Small intestine (tissue), 7 donors: ENCODE data around the gene SERPINB1. TPM values are rescaled to one million over a fixed set of nuclear protein-coding genes. Genes with fewer than 3 reads are reported as not detected.
"Not testable (repeated sequence)": the region's sequence is repeated elsewhere in the genome, so short reads cannot be mapped to it uniquely, and the experiment has no call there.

Source experiments
- DNase-seq, 2 donors: peaks; one replicate each; pipeline versions ENCODE4 v3.0.0 to v3.0.0-alpha.2; 2013
- FAIRE-seq: peaks from 2 replicates; lab custom pipeline; 2012; peaks lifted over from hg19 to GRCh38; lab: Jason Lieb, UNC
- H3K27ac ChIP-seq, 3 donors: one replicate each; pipeline ENCODE4 v1.5.1; 2013; ENCODE audit warnings: low read length in 2 of 3, mild to moderate bottlenecking in 2 of 3, control low read depth in 1 of 3, inconsistent platforms in 1 of 3, low read depth in 1 of 3, moderate library complexity in 1 of 3
- H3K27me3 ChIP-seq, 3 donors: one replicate each; pipeline ENCODE4 v1.6.1; 2013; ENCODE audit warnings: low read length in 3 of 3, inconsistent platforms in 1 of 3; ENCODE audit not compliant: control insufficient read depth in 3 of 3, insufficient read depth in 3 of 3
- H3K36me3 ChIP-seq, 3 donors: one replicate each; pipeline ENCODE4 v1.6.1; 2013; ENCODE audit warnings: low read length in 3 of 3, inconsistent platforms in 1 of 3, low read depth in 1 of 3, mild to moderate bottlenecking in 1 of 3, moderate library complexity in 1 of 3; ENCODE audit not compliant: control insufficient read depth in 3 of 3, insufficient read depth in 2 of 3
- H3K4me1 ChIP-seq, 3 donors: one replicate each; pipeline ENCODE4 v1.6.1; 2013; ENCODE audit warnings: low read length in 2 of 3, inconsistent platforms in 1 of 3, low read depth in 1 of 3, mild to moderate bottlenecking in 1 of 3, moderate library complexity in 1 of 3; ENCODE audit not compliant: control insufficient read depth in 3 of 3, insufficient read depth in 2 of 3
- H3K4me3 ChIP-seq, 3 donors: one replicate each; pipeline ENCODE4 v1.5.1; 2013; ENCODE audit warnings: low read length in 3 of 3, control low read depth in 1 of 3, inconsistent platforms in 1 of 3, low read depth in 1 of 3, mild to moderate bottlenecking in 1 of 3, moderate library complexity in 1 of 3
- H3K9me3 ChIP-seq, 2 donors: one replicate each; pipeline ENCODE4 v1.6.1; 2013; ENCODE audit warnings: low read depth in 1 of 2, low read length in 1 of 2; ENCODE audit not compliant: control insufficient read depth in 2 of 2, insufficient read depth in 1 of 2
- WGBS, 3 donors: extraction: QIAGEN DNeasy Blood & Tissue Kit; methylation state at CpG; one replicate each; pipeline ENCODE4 v1.1.7; 2013; 5-methylcytosine and 5-hydroxymethylcytosine counted together
- polyA plus RNA-seq, 4 donors: library from polyadenylated mRNA; stranded (reverse) in 3 of 4; unstranded in 1 of 4; fragments of 200-250 nt in 3 of 4; fragments of 120-200 nt in 1 of 4; gene quantifications; one replicate each; pipeline versions ENCODE4 v1.2.1 to v1.2.3, GENCODE V29; 2013
- donor health status: healthy with polysubstance abuse.
- donor health status: control.
- donor health status: control.
- donor health status: Bipolar disorder and iron deficiency.
- donor health status: healthy.

SERPINB1 gene
- polyA plus RNA-seq, 4 donors: 116 to 226 (median 161) TPM

DNA sequence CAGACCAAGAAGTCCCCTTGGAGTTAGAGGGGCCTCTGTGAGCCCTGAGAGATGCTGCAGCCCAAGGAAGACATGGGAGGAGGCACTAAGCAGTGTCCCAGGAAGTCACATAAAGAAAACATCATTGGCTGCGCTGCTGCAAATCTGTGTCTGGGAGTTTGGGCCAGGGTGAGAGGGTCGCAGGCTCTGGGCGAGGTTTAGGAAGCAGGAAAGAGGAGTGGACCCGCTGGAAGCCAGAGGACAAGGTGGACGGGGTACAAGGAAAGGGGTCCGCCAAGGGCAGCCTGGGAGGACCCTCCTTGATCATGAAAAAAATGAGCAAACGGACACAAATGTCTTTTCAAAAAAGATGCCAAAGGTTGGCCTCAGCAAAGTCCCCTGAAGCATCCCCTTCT is 15.5 kb upstream of the SERPINB1 start:
- FAIRE-seq: no peak
- H3K4me1 ChIP-seq: peaks cover 0 to 27% (median 6%) of the 10 kb centered on the region in 3 donors
- 75 to 91% (median 83%) methylated on average over 7 of the region's 7 CpGs for whole genome bisulfite sequencing, 3 donors
- DNase-seq: no peak
- H3K36me3 ChIP-seq: no peaks in the 10 kb centered on the region
- H3K9me3 ChIP-seq: no peaks in the 10 kb centered on the region
- H3K27me3 ChIP-seq: no peaks in the 10 kb centered on the region
- H3K4me3 ChIP-seq: no peak overlapping the region
- H3K27ac ChIP-seq: peak overlapping the region in 2 of 3 donors; percentile 76 to 90

DNA sequence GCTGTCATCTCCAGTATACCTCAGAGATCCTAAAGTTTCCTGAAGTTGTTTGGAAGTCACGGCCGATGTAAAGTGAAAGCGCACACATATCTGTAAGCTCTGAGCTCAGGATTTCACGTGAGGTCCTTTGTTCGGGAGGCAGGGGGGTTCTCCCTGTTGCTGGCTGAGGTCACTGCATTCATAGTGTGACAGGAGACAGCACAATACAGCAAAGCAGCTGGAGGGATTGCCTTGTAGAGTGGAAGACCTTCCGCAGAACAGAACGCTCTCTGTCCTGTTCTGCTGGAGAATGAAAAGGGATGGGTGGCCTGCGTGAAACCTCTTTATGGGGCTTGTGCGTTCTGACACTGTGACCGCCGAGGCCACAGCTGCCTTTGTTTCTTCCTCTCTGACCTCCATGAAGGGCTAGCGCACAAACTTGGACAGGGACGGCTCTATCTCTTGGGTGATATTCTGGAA is 13.4 kb upstream of the SERPINB1 start:
- peaks cover 0 to 27% (median 8%) of the 10 kb centered on the region in 3 donors for H3K4me1 ChIP-seq
- 72 to 88% (median 80%) methylated on average over 13 of the region's 13 CpGs for WGBS, 3 donors
- peak in 1 of 2 donors; percentile 25 for DNase-seq

DNA sequence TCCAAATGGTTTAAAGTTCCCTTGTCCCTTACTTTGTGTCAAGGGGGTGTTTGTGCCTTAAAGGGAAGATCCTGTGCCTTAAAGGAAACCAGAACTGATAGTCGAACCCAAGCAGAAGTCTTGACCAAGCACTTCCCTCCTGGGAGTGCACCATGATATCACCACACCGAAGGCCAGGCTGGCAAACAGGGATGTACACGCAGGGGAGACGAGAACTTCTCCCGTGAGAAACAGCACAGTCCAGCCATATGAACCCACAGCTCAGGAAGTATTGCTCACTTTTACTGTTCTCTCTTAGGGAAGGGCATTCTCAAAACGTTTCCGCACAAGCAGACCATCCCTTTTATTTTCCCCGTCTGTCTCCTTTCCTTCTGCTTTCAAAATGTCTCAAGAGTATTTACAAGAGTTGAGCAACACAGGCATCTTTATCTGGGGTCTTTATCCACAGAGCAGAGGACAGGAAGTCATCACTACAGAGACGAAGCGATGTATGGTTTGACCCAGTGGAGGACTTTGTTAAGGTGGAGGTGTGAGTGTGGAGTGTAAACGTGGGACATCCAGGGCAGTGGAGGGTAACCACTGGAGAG is 12.8 kb upstream of the SERPINB1 start:
- Histone ChIP-seq H3K9me3 (no peaks in the 10 kb centered on the region), H3K36me3 (no peaks in the 10 kb centered on the region), H3K27me3 (no peaks in the 10 kb centered on the region), H3K4me1 (peaks cover 0 to 27% (median 8%) of the 10 kb centered on the region in 3 donors), H3K4me3 (peak overlapping the region in 1 of 3 donors; percentile 43), H3K27ac (peak overlapping the region; percentile 8 to 76 (median 44))
- FAIRE-seq (no peak), DNase-seq (no peak)
- WGBS, 3 donors: 37 to 49% (median 41%) methylated on average over 11 of the region's 11 CpGs

More for the DNA sequence above, 13.4 kb upstream of the SERPINB1 start:
- Histone ChIP-seq H3K27ac (peak overlapping the region; percentile 8 to 76 (median 44)), H3K4me3 (no peak overlapping the region), H3K36me3 (no peaks in the 10 kb centered on the region), H3K9me3 (no peaks in the 10 kb centered on the region), H3K27me3 (no peaks in the 10 kb centered on the region)
- no peak for FAIRE-seq

DNA sequence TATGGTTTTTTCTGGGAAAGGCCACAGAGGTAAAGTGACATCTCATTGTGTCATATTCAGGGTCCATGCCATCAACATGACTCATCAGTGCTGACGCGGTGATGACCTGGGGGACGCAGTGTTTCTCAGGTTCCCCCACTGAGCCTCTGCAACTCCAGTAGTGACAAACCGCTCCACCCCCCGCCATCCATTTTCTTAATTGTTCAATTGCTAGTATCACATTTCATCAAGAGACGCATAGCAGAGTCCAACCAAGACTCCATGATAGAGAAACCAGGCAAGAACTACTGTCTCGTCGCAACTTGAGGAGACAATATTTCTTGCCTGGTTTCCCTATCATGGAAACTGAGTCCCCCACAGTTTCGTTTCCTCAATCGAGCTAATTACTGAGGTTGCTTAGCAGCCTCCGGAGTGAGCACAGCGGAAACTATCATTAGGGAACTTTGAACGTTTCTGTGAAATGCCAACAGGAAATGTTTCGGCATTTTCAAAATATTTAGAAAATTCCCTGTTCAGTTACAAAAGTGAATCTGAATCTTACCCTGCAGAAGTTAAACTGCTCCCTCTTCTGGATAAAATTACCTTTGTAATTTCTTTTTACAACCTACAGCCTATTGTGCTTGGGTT is 12.2 kb upstream of the SERPINB1 start:
- H3K27me3 ChIP-seq: no peaks in the 10 kb centered on the region
- peak overlapping the region in 2 of 3 donors; percentile 7 to 43 for H3K4me3 ChIP-seq
- 5 to 13% (median 5%) methylated on average over 14 of the region's 14 CpGs for WGBS, 3 donors
- FAIRE-seq (no peak), DNase-seq (peak; percentile 67 to 78)
- peak overlapping the region; percentile 8 to 89 (median 44) for H3K27ac ChIP-seq
- H3K4me1 ChIP-seq: peaks cover 0 to 27% (median 8%) of the 10 kb centered on the region in 3 donors
- no peaks in the 10 kb centered on the region for H3K36me3 ChIP-seq
- no peaks in the 10 kb centered on the region for H3K9me3 ChIP-seq

DNA sequence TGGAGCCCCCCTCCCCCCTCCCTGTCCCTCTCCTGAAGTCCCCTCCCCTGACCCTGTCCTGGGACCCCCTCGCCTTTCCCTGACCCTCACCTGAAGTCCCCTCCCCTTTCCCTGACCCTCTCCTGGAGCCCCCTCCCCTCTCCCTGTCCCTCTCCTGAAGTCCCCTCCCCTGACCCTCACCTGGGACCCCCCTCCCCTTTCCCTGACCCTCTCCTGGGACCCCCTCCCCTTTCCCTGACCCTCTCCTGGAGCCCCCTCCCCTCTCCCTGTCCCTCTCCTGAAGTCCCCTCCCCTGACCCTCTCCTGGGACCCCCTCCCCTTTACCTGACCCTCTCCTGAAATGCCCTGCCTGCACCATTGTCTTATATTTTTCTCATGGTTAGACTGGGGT is 11.7 kb upstream of the SERPINB1 start:
- not testable (repeated sequence) for FAIRE-seq, DNase-seq, H3K36me3 ChIP-seq, H3K9me3 ChIP-seq, H3K27me3 ChIP-seq
- Histone ChIP-seq H3K4me1 (peaks cover 0 to 22% (median 5%) of the 10 kb centered on the region in 3 donors), H3K4me3 (peak overlapping the region in 1 of 3 donors; percentile 43), H3K27ac (peak overlapping the region; percentile 8 to 89 (median 38))
- WGBS, 3 donors: 100% methylated on average over 1 of the region's 1 CpG

DNA sequence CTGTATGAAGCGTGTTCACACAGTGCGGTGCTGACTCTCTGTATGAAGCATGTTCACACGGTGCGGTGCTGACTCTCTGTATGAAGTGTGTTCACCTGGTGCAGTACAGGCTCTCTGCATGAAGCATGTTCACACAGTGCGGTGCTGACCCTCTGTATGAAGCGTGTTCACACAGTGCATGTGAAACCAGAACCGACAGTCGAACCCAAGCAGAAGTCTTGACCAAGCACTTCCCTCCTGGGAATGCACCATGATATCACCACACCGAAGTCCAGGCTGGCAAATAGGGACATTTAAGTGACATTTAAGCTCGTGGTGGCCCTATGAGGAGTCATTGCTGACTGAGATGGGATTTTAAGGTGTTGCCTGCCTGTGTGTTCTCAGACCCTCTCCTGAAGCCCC is 11.3 kb upstream of the SERPINB1 start:
- Histone ChIP-seq H3K27me3 (no peaks in the 10 kb centered on the region), H3K4me1 (peaks cover 0 to 20% (median 5%) of the 10 kb centered on the region in 3 donors), H3K27ac (no peak overlapping the region), H3K4me3 (no peak overlapping the region), H3K9me3 (no peaks in the 10 kb centered on the region), H3K36me3 (no peaks in the 10 kb centered on the region)
- FAIRE-seq (no peak), DNase-seq (no peak)
- 82 to 88% (median 83%) methylated on average over 10 of the region's 10 CpGs for WGBS, 3 donors

DNA sequence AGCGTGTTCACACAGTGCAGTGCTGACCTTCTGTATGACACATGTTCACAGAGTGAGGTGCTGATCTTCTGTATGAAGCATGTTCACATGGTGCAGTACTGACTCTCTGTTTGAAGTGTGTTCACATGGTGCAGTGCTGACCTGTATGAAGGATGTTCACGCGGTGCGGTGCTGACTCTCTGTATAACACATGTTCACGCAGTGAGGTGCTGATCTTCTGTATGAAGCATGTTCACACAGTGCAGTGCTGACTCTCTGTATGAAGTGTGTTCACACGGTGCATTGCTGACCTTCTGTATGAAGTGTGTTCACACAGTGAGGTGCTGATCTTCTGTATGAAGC is 10.8 kb upstream of the SERPINB1 start:
- Histone ChIP-seq H3K27me3 (no peaks in the 10 kb centered on the region), H3K4me1 (peaks cover 0 to 15% (median 5%) of the 10 kb centered on the region in 3 donors), H3K27ac (no peak overlapping the region), H3K36me3 (no peaks in the 10 kb centered on the region), H3K4me3 (no peak overlapping the region), H3K9me3 (no peaks in the 10 kb centered on the region)
- WGBS, 3 donors: 80% methylated on average over 6 of the region's 6 CpGs
- DNase-seq: no peak
- FAIRE-seq: no peak

DNA sequence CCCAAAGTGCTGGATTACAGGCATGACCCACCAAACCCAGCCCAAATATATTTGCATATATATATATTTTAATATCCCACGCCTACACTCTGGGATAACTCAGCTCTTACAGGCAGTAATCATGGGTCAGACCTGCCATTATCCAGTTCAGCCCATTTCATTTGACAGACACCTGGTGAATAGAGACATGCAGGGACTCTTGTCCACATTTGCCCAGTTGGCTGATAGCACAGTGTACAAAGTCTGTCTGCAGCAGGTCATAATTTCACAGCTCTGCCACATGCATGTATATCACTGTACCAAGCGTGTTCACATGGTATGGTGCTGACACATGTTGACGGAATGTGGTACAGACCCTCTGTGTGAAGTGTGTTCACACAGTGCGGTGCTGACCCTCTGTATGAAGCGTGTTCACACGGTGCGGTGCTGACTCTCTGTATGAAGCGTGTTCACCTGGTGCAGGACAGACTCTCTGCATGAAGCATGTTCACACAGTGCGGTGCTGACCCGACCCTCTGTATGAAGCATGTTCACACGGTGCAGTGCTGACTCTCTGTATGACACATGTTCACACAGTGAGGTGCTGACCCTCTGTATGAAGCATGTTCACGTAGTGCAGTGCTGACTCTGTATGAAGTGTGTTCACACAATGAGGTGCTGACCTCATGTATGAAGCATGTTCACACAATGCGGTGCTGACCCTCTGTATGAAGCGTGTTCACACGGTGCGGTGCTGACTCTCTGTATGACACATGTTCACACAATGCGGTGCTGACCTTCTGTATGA is 10.3 kb upstream of the SERPINB1 start:
- Histone ChIP-seq H3K4me3 (no peak overlapping the region), H3K9me3 (no peaks in the 10 kb centered on the region), H3K36me3 (no peaks in the 10 kb centered on the region), H3K27ac (no peak overlapping the region), H3K4me1 (peaks cover 0 to 14% (median 5%) of the 10 kb centered on the region in 3 donors), H3K27me3 (no peaks in the 10 kb centered on the region)
- WGBS, 3 donors: 92 to 93% (median 92%) methylated on average over 17 of the region's 17 CpGs
- FAIRE-seq: no peak
- DNase-seq: peak in 1 of 2 donors; percentile 19
